Stimulated activated naive CD8-positive, alpha-beta T cell treated with anti-CD3 and anti-CD28 coated beads, Interleukin-15, amount 100 ng/mL, for 72 hours (primary cell): Measurements from ENCODE around the gene KRTAP20-3.

ENCODE experiments used
- ATAC-seq: fragments of 150-1000 bp; cut with Tn5 transposase; 2 replicates; pipeline ENCODE4 v1.10.0; 2021; ENCODE audit warnings: mild to moderate bottlenecking, moderate library complexity
- DNase-seq, 2 donors: peaks; one replicate each; pipeline ENCODE4 v3.0.0; 2021 to 2022
- H3K27ac Mint-ChIP-seq, 2 donors: one replicate each; pipeline ENCODE4 v1.8.0; 2022; ENCODE audit warnings: mild to moderate bottlenecking in 2 of 2, mixed read lengths in 2 of 2, moderate library complexity in 2 of 2
- H3K27me3 Mint-ChIP-seq: one replicate; pipeline ENCODE4 v1.8.0; 2022; ENCODE audit warnings: mixed read lengths
- H3K4me1 Mint-ChIP-seq: one replicate; pipeline ENCODE4 v1.8.0; 2022; ENCODE audit warnings: mild to moderate bottlenecking, mixed read lengths
- H3K4me3 Mint-ChIP-seq, 2 donors: one replicate each; pipeline ENCODE4 v1.8.0; 2022; ENCODE audit warnings: mild to moderate bottlenecking in 2 of 2, mixed read lengths in 2 of 2, moderate library complexity in 1 of 2
- H3K9me3 Mint-ChIP-seq, 2 donors: one replicate each; pipeline ENCODE4 v1.8.0; 2022; ENCODE audit warnings: mixed read lengths in 2 of 2

KRTAP20-3 gene

GRCh38 chr21:30646904-30647414 is 4.3 kb downstream of the KRTAP20-3 start:
- ATAC-seq (no peak), DNase-seq (no peak)
- no peak overlapping the region for H3K27ac Mint-ChIP-seq
- no peaks in the 10 kb centered on the region for H3K27me3 Mint-ChIP-seq
- peaks cover 8 to 11% of the 10 kb centered on the region in 2 donors for H3K9me3 Mint-ChIP-seq
- no peaks in the 10 kb centered on the region for H3K4me1 Mint-ChIP-seq
- H3K4me3 Mint-ChIP-seq = no peak overlapping the region

GRCh38 chr21:30652891-30653290 is 10.2 kb downstream of the KRTAP20-3 start:
- ATAC-seq = no peak
- Mint-ChIP-seq H3K4me1 (no peaks in the 10 kb centered on the region), H3K4me3 (no peak overlapping the region), H3K9me3 (peaks cover 0 to 5% of the 10 kb centered on the region in 2 donors), H3K27ac (no peak overlapping the region), H3K27me3 (no peaks in the 10 kb centered on the region)
- no peak for DNase-seq

- Mint-ChIP-seq H3K27ac (no peak overlapping the region), H3K27me3 (peaks cover 15% of the 10 kb centered on the region), H3K4me1 (no peaks in the 10 kb centered on the region), H3K9me3 (peaks cover 15 to 20% of the 10 kb centered on the region in 2 donors), H3K4me3 (no peak overlapping the region)
- DNase-seq (no peak), ATAC-seq (no peak)
Measured at GRCh38 chr21:30668776-30669175, 26.1 kb downstream of the KRTAP20-3 start.

- no peak overlapping the region for H3K27ac Mint-ChIP-seq
- no peak for ATAC-seq
- no peak for DNase-seq
- no peaks in the 10 kb centered on the region for H3K4me1 Mint-ChIP-seq
- H3K9me3 Mint-ChIP-seq = peaks cover 14 to 20% of the 10 kb centered on the region in 2 donors
- H3K27me3 Mint-ChIP-seq = peaks cover 15% of the 10 kb centered on the region
- H3K4me3 Mint-ChIP-seq = no peak overlapping the region
Measured at GRCh38 chr21:30672985-30673650, 30.5 kb downstream of the KRTAP20-3 start.

- peaks cover 10 to 20% of the 10 kb centered on the region in 2 donors for H3K9me3 Mint-ChIP-seq
- no peak overlapping the region for H3K27ac Mint-ChIP-seq
- peaks cover 15% of the 10 kb centered on the region for H3K27me3 Mint-ChIP-seq
- DNase-seq (no peak), ATAC-seq (no peak)
- no peak overlapping the region for H3K4me3 Mint-ChIP-seq
- no peaks in the 10 kb centered on the region for H3K4me1 Mint-ChIP-seq
Measured at GRCh38 chr21:30674312-30674711, 31.6 kb downstream of the KRTAP20-3 start.

- H3K27me3 Mint-ChIP-seq = no peaks in the 10 kb centered on the region
- H3K4me3 Mint-ChIP-seq = no peak overlapping the region
- no peak for ATAC-seq
- no peaks in the 10 kb centered on the region for H3K9me3 Mint-ChIP-seq
- no peaks in the 10 kb centered on the region for H3K4me1 Mint-ChIP-seq
- no peak overlapping the region for H3K27ac Mint-ChIP-seq
- DNase-seq = no peak
Measured at GRCh38 chr21:30676737-30677136, 34.1 kb downstream of the KRTAP20-3 start.

- no peaks in the 10 kb centered on the region for H3K27me3 Mint-ChIP-seq
- H3K4me1 Mint-ChIP-seq = no peaks in the 10 kb centered on the region
- no peaks in the 10 kb centered on the region for H3K9me3 Mint-ChIP-seq
- no peak overlapping the region for H3K4me3 Mint-ChIP-seq
- DNase-seq (no peak), ATAC-seq (no peak)
- no peak overlapping the region for H3K27ac Mint-ChIP-seq
Measured at GRCh38 chr21:30680586-30680985, 37.9 kb downstream of the KRTAP20-3 start.

GRCh38 chr21:30684506-30684905 is 41.8 kb downstream of the KRTAP20-3 start:
- no peaks in the 10 kb centered on the region for H3K9me3 Mint-ChIP-seq
- ATAC-seq = no peak
- no peak for DNase-seq
- H3K27ac Mint-ChIP-seq = no peak overlapping the region
- H3K4me3 Mint-ChIP-seq = no peak overlapping the region
- no peaks in the 10 kb centered on the region for H3K4me1 Mint-ChIP-seq
- peaks cover 3% of the 10 kb centered on the region for H3K27me3 Mint-ChIP-seq

GRCh38 chr21:30689822-30690221 is 47.2 kb downstream of the KRTAP20-3 start:
- no peak overlapping the region for H3K4me3 Mint-ChIP-seq
- H3K27ac Mint-ChIP-seq = no peak overlapping the region
- peaks cover 9% of the 10 kb centered on the region for H3K27me3 Mint-ChIP-seq
- no peaks in the 10 kb centered on the region for H3K4me1 Mint-ChIP-seq
- DNase-seq (no peak), ATAC-seq (no peak)
- H3K9me3 Mint-ChIP-seq = no peaks in the 10 kb centered on the region
